Measurements from ENCODE around the gene TKT.

DNA sequence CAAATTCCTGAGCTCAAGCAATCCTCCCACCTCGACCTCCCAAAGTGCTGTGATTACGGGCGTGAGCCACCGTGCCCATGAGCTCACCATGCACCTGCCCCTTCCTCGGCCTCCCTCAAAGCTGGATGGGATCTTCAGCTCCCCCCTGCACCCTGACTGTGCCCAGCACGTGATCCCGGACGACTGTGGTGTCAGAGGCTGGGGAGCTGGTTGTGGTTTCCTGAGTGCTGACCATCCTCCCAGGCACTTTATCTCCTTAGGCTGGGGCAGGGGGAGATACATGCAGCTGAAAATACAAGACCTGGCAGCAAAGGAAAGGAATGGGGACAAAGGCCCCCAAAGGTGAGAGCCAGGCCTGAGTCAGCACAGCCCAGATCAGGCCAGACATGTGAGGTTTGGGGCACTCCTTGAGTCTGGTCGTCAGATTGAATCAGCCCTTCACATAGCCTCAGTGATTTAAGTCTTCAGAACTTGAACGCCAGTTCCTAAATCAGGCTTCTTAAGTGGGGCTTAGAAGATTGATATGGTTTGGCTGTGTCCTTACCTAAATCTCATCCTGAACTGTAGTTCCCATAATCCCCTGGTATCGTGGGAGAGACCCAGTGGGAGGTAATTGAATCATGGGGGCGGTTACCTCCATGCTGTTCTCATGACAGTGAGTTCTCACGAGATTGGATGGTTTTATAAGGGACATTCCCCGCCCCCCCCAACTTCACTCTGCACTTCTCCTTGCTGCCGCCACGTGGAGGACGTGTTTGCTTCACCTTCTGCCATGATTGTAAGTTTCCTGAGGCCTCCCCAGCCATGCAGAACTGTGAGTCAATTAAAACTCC, 59.0 kb downstream of the TKT start:
- TF ChIP-seq, protein P1, sequence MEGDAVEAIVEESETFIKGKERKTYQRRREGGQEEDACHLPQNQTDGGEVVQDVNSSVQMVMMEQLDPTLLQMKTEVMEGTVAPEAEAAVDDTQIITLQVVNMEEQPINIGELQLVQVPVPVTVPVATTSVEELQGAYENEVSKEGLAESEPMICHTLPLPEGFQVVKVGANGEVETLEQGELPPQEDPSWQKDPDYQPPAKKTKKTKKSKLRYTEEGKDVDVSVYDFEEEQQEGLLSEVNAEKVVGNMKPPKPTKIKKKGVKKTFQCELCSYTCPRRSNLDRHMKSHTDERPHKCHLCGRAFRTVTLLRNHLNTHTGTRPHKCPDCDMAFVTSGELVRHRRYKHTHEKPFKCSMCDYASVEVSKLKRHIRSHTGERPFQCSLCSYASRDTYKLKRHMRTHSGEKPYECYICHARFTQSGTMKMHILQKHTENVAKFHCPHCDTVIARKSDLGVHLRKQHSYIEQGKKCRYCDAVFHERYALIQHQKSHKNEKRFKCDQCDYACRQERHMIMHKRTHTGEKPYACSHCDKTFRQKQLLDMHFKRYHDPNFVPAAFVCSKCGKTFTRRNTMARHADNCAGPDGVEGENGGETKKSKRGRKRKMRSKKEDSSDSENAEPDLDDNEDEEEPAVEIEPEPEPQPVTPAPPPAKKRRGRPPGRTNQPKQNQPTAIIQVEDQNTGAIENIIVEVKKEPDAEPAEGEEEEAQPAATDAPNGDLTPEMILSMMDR (IDR thresholded peaks at IDR 0.05) = peak in 4 of 6 experiments; percentile 3 to 30 (median 18)
- TF ChIP-seq POLR2A (IDR thresholded peaks at IDR 0.05) = no peak

All from Peyer's patch (tissue), 4 donors.